Esophagus muscularis mucosa (tissue), 4 donors: ENCODE results near the gene ZNF154. TPM values are rescaled to one million over a fixed set of nuclear protein-coding genes. Genes with fewer than 3 reads are reported as not detected.

ENCODE experiments used
- DNase-seq: peaks from one replicate; pipeline ENCODE4 v3.0.0-alpha.2; 2017; ENCODE audit errors: extremely low spot score
- H3K27ac ChIP-seq, 4 donors: fragments of 200-600 bp; sonication (generic); replicated peaks in 1 of 4; 1 replicate in 3 of 4; 2 replicates in 1 of 4; pipeline ENCODE4 v1.5.1; 2016 to 2019; ENCODE audit warnings: mild to moderate bottlenecking in 1 of 4
- H3K27me3 ChIP-seq, 4 donors: fragments of 200-600 bp; sonication (generic); one replicate each; pipeline versions ENCODE4 v1.5.1 to v1.6.0; 2016 to 2019
- H3K36me3 ChIP-seq, 4 donors: fragments of 200-600 bp; sonication (generic); one replicate each; pipeline ENCODE4 v1.5.1; 2016 to 2019
- H3K4me1 ChIP-seq, 4 donors: fragments of 200-600 bp; sonication (generic); one replicate each; pipeline ENCODE4 v1.5.1; 2016 to 2019
- H3K4me3 ChIP-seq, 4 donors: fragments of 200-600 bp; sonication (generic); 1 replicate in 2 of 4; 2 replicates in 2 of 4; pipeline ENCODE4 v1.5.1; 2016 to 2019; ENCODE audit warnings: mild to moderate bottlenecking in 4 of 4, moderate library complexity in 1 of 4
- H3K9me3 ChIP-seq, 4 donors: fragments of 200-600 bp; sonication (generic); 1 replicate in 3 of 4; 2 replicates in 1 of 4; pipeline ENCODE4 v1.5.1; 2016 to 2019
- CTCF ChIP-seq, 3 experiments: fragments of 200-600 bp in 2 of 3; fragments of 450-650 bp in 1 of 3; sonication (generic) in 2 of 3; IDR thresholded peaks; one replicate each; pipeline ENCODE4 v1.5.1; 2017 to 2019; ENCODE audit warnings: antibody characterized with exemption in 3 of 3, mild to moderate bottlenecking in 2 of 3, moderate library complexity in 1 of 3
- EP300 ChIP-seq: sonication (generic); formaldehyde crosslinking; IDR thresholded peaks from one replicate; pipeline ENCODE4 v1.6.1; 2017; ENCODE audit warnings: antibody characterized with exemption
- POLR2A ChIP-seq: fragments of 450-650 bp; IDR thresholded peaks from one replicate; pipeline ENCODE4 v1.6.1; 2017; ENCODE audit warnings: antibody characterized with exemption, moderate library complexity, mild to moderate bottlenecking, low read depth
- POLR2AphosphoS5 ChIP-seq, 2 donors: sonication (generic); formaldehyde crosslinking; IDR thresholded peaks; one replicate each; pipeline ENCODE4 v1.6.1; 2017; ENCODE audit warnings: antibody characterized with exemption in 2 of 2
- WGBS: methylation state at CpG from one replicate; pipeline ENCODE4 v1.1.5; 2018; 5-methylcytosine and 5-hydroxymethylcytosine counted together
- intact Hi-C: fragments of 100-400 bp; cut with DNase I; formaldehyde crosslinking; loops from one replicate; pipeline ENCODE4 v1.15.1; 2023
- total RNA-seq, 4 donors: library from RNA; depleted of rRNA; stranded (reverse); fragments of >200 nt; gene quantifications; one replicate each; pipeline versions ENCODE4 v1.1.0 to v1.2.1, GENCODE V29; 2016

The ZNF154 gene
- total RNA-seq, 4 donors from 2014 or later: 5.0 to 8.7 (median 7.1) TPM

GRCh38 chr19:57719901-57720519 is 11.0 kb upstream of the ZNF154 start:
- Histone ChIP-seq H3K9me3 (peaks cover 0 to 88% (median 64%) of the 10 kb centered on the region in 4 donors), H3K27ac (no peak overlapping the region), H3K4me3 (no peak overlapping the region), H3K36me3 (peaks cover 28 to 45% (median 40%) of the 10 kb centered on the region in 4 donors), H3K4me1 (no peaks in the 10 kb centered on the region), H3K27me3 (no peaks in the 10 kb centered on the region)
- 86% methylated on average over 4 of the region's 4 CpGs for WGBS
- no peak for TF ChIP-seq POLR2AphosphoS5 (IDR thresholded peaks at IDR 0.05)
- TF ChIP-seq EP300: no peak
- no peak for DNase-seq
- intact Hi-C loops: no loop called here

DNA sequence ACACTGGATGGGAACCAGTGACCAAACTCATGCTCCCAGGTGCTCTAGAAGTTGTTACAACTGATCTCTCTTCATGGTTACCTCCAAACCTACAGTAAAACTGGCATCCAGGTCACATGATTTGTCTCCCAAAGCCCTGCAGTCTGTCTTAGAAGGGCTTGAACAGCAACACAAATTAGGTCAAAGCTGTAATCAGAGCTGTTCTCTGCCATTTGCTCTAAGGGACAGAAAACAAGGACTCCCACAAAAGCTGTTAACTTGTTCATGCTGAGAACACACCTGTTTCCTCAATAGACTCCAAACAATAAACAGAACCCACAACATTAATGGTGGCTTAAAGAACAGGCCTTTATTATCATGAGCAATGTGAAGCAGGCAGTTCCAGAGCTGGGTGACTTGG is 10.4 kb upstream of the ZNF154 start:
- DNase-seq: no peak
- Histone ChIP-seq H3K4me1 (no peaks in the 10 kb centered on the region), H3K4me3 (no peak overlapping the region), H3K9me3 (peaks cover 0 to 86% (median 61%) of the 10 kb centered on the region in 4 donors), H3K36me3 (peaks cover 28 to 45% (median 41%) of the 10 kb centered on the region in 4 donors), H3K27me3 (no peaks in the 10 kb centered on the region), H3K27ac (no peak overlapping the region)
- no peak for TF ChIP-seq POLR2AphosphoS5 (IDR thresholded peaks at IDR 0.05)
- no peak for TF ChIP-seq EP300
- no peak for TF ChIP-seq POLR2A
- TF ChIP-seq CTCF (IDR thresholded peaks at IDR 0.05): no peak
- intact Hi-C loops: no loop called here

DNA sequence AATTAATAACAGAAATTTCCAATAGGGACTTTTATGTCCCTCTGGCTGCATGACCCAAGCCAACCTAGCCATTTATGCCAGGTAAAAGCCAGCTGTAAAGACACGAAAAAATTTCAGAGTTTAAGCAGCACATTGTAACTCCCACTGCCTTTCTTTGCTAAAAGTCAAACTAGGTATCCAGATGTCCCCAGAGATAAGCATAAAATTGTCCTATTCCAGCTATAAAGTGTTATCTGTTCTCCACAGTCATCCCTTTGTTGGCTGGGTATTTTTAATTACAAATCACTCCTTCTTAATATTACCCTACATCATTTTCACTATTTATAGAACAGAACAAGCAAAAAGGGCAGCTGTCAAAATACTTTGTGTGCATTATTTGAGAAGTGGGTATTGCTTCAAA is 3.2 kb upstream of the ZNF154 start:
- WGBS: 81% methylated on average over 1 of the region's 1 CpG
- peaks cover 0 to 73% (median 33%) of the 10 kb centered on the region in 4 donors for H3K9me3 ChIP-seq
- peaks cover 0 to 10% (median 8%) of the 10 kb centered on the region in 4 donors for H3K36me3 ChIP-seq
- TF ChIP-seq POLR2AphosphoS5 (IDR thresholded peaks at IDR 0.05) (no peak), POLR2A (no peak), CTCF (IDR thresholded peaks at IDR 0.05) (no peak), EP300 (no peak)
- H3K4me3 ChIP-seq: no peak overlapping the region
- H3K4me1 ChIP-seq: peaks cover 9 to 15% (median 12%) of the 10 kb centered on the region in 4 donors
- no peak for DNase-seq
- H3K27me3 ChIP-seq: no peaks in the 10 kb centered on the region
- intact Hi-C loops: no loop called here
- H3K27ac ChIP-seq: no peak overlapping the region

DNA sequence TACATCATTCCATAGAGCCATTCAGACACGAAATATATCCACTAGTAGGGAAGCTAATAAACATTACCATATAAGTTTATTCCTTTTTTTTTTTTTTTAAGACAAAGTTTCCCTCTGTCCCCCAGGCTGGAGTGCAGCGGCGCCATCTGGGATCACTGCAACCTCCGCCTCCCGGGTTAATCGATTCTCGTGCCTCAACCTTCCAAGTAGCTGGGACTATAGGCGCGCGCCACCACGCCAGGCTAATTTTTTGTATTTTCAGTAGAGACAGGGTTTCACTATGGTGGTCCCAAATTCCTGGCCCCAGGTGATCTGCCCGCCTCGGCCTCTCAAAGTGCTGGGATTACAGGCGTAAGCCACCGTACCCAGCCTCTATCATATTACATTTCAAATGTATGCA is 612 bp upstream of the ZNF154 start:
- H3K36me3 ChIP-seq: peaks cover 2 to 16% (median 14%) of the 10 kb centered on the region in 4 donors
- TF ChIP-seq CTCF (IDR thresholded peaks at IDR 0.05): no peak
- no peak for TF ChIP-seq POLR2A
- no peak for TF ChIP-seq EP300
- no peak for TF ChIP-seq POLR2AphosphoS5 (IDR thresholded peaks at IDR 0.05)
- H3K9me3 ChIP-seq: peaks cover 0 to 80% (median 44%) of the 10 kb centered on the region in 4 donors
- no peaks in the 10 kb centered on the region for H3K27me3 ChIP-seq
- peak overlapping the region; percentile 81 to 93 (median 88) for H3K27ac ChIP-seq
- peaks cover 16 to 41% (median 36%) of the 10 kb centered on the region in 4 donors for H3K4me1 ChIP-seq
- WGBS: 55% methylated on average over 13 of the region's 15 CpGs
- DNase-seq: no peak
- H3K4me3 ChIP-seq: peak overlapping the region; percentile 54 to 82 (median 66)
- intact Hi-C loops: no loop called here

- H3K36me3 ChIP-seq: peaks cover 31 to 38% (median 36%) of the 10 kb centered on the region in 4 donors
- H3K9me3 ChIP-seq: peaks cover 0 to 92% (median 62%) of the 10 kb centered on the region in 4 donors
- no peak for DNase-seq
- no peak overlapping the region for H3K27ac ChIP-seq
- intact Hi-C loops: no loop called here
- H3K27me3 ChIP-seq: no peaks in the 10 kb centered on the region
- peak overlapping the region in 2 of 4 donors; percentile 14 to 69 for H3K4me3 ChIP-seq
- H3K4me1 ChIP-seq: peaks cover 16 to 47% (median 37%) of the 10 kb centered on the region in 4 donors
- TF ChIP-seq EP300: no peak
- TF ChIP-seq CTCF (IDR thresholded peaks at IDR 0.05): no peak
- no peak for TF ChIP-seq POLR2AphosphoS5 (IDR thresholded peaks at IDR 0.05)
- no peak for TF ChIP-seq POLR2A
- 92% methylated on average over 1 of the region's 1 CpG for WGBS
These were observed 2.7 kb downstream of the ZNF154 start for GRCh38 chr19:57706346-57706745.
